Fibroblast of lung (primary cell): Measurements from ENCODE around the gene DNAJC8.

Experiments
- CTCF ChIP-seq, 2 donors: IDR thresholded peaks in 1 of 2; conservative IDR thresholded peaks in 1 of 2; 1 replicate in 1 of 2; 2 replicates in 1 of 2; pipeline ENCODE4 v1.5.1; 2011 to 2012; ENCODE audit warnings: low read length in 2 of 2, control low read depth in 1 of 2, inconsistent platforms in 1 of 2, low read depth in 1 of 2, mild to moderate bottlenecking in 1 of 2
- EZH2 ChIP-seq: IDR thresholded peaks from 2 replicates; pipeline ENCODE4 v1.5.1; 2012; ENCODE audit warnings: low read length, control low read depth, mild to moderate bottlenecking; ENCODE audit errors: missing control alignments

- TF ChIP-seq CTCF (conservative IDR thresholded peaks at IDR 0.05 in 1 of 2, IDR thresholded peaks at IDR 0.05 in 1 of 2; ENCODE audit: low read depth in 1 of 2, low read length in 2 of 2) (no peak), EZH2 (no peak)
Observed at GRCh38 chr1:28200234-28200873, 32.5 kb downstream of the DNAJC8 start.
